Cardiac muscle cell (in vitro differentiated cells and primary cell): ENCODE data around the gene C1orf87. TPM values are rescaled to one million over a fixed set of nuclear protein-coding genes. Genes with fewer than 3 reads are reported as not detected.

Source experiments
- DNase-seq, 2 donors: peaks; one replicate each; pipeline versions ENCODE4 v3.0.0 to v3.0.0-alpha.2; 2010 to 2017; ENCODE audit warnings: low read depth in 1 of 2, low spot score in 1 of 2
- H3K27ac ChIP-seq: fragments of 200-600 bp; sonication (generic); 2 replicates; pipeline ENCODE4 v1.5.1; 2016
- H3K27me3 ChIP-seq: fragments of 200-600 bp; sonication (generic); 2 replicates; pipeline ENCODE4 v1.6.0; 2016; ENCODE audit warnings: control low read depth
- H3K36me3 ChIP-seq: fragments of 200-600 bp; sonication (generic); 2 replicates; pipeline ENCODE4 v1.5.1; 2016; ENCODE audit warnings: control low read depth
- H3K4me1 ChIP-seq: fragments of 200-600 bp; sonication (generic); 2 replicates; pipeline ENCODE4 v1.8.1; 2017; ENCODE audit warnings: low read depth, mild to moderate bottlenecking, mixed run types
- H3K4me3 ChIP-seq: fragments of 200-600 bp; sonication (generic); 2 replicates; pipeline ENCODE4 v1.5.1; 2016; ENCODE audit warnings: mild to moderate bottlenecking
- H3K9me3 ChIP-seq: fragments of 200-600 bp; sonication (generic); 2 replicates; pipeline ENCODE4 v1.5.1; 2017; ENCODE audit warnings: low read depth, mild to moderate bottlenecking, control low read depth
- CTCF ChIP-seq: IDR thresholded peaks from 2 replicates; pipeline ENCODE4 v1.5.1; 2012; ENCODE audit warnings: low read depth, mild to moderate bottlenecking, low read length
- polyA plus RNA-seq: library from polyadenylated mRNA; unstranded; fragments of >200 nt; fragmentation: Nextera tagmentation; extraction: Ambion mirVana; gene quantifications from 2 replicates; pipeline ENCODE4 v1.2.1, GENCODE V29; 2016
- total RNA-seq: library from RNA; depleted of rRNA; stranded (reverse); fragments of >200 nt; gene quantifications from 2 replicates; pipeline ENCODE4 v1.2.3, GENCODE V29; 2016

C1orf87 gene
- total and polyA plus RNA-seq, 2 experiments from 2014 or later = not detected

GRCh38 chr1:59947047-59947938 is 126.3 kb downstream of the C1orf87 start:
- peaks cover 18% of the 10 kb centered on the region for H3K4me1 ChIP-seq
- peak; percentile 95 for TF ChIP-seq CTCF

GRCh38 chr1:59945790-59946189 is 127.8 kb downstream of the C1orf87 start:
- Histone ChIP-seq H3K36me3 (no peaks in the 10 kb centered on the region), H3K27ac (no peak overlapping the region), H3K9me3 (no peaks in the 10 kb centered on the region), H3K4me3 (no peak overlapping the region), H3K4me1 (peaks cover 24% of the 10 kb centered on the region), H3K27me3 (no peaks in the 10 kb centered on the region)
- TF ChIP-seq CTCF = no peak
- no peak for DNase-seq

More at GRCh38 chr1:59947047-59947938, 126.3 kb downstream of the C1orf87 start:
- peak; percentile 81 to 82 for DNase-seq
- H3K27ac ChIP-seq = no peak overlapping the region
- H3K36me3 ChIP-seq = no peaks in the 10 kb centered on the region
- no peaks in the 10 kb centered on the region for H3K9me3 ChIP-seq
- no peak overlapping the region for H3K4me3 ChIP-seq
- H3K27me3 ChIP-seq = no peaks in the 10 kb centered on the region

Other genes with a start within 250 kb of the C1orf87 start
- 3.8 and 7.6 TPM in 2 replicates for gene CYP2J2, start 147.0 kb downstream of the C1orf87 start, total RNA-seq
- 3.4 and 7.7 TPM in 2 replicates for gene CYP2J2, start 147.0 kb downstream of the C1orf87 start, polyA plus RNA-seq